ENCODE results near the gene CSNK1D.

DNA sequence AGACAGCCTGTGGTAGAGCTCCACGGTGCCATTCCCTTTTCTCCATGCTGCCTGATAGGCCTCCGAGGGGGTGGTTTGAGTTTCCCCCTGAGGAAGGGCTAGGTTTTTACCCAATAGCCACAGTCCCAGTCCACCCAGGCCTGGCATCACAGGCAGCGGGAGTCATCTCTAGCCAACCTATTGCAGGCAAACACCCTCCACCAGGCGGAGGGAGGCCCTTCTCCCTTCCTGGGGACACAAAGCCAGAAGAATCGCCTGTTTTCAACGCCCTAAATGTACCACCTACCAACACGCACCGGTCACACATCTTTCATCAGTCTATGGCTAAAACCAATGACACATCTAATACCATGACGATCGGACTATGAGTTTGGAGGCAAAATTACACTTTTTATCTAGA, 7.4 kb downstream of the CSNK1D start:
- TF ChIP-seq EZH2 (IDR thresholded peaks at IDR 0.05; ENCODE audit: insufficient read depth, poor library complexity, severe bottlenecking) = no peak
- TF ChIP-seq EZH2phosphoT487 (IDR thresholded peaks at IDR 0.05; ENCODE audit: insufficient read depth, low read depth) = no peak

Data from GM23248 (cell line).